HepG2 (cell line): ENCODE data around the gene GRK5. TPM values are rescaled to one million over a fixed set of nuclear protein-coding genes. Genes with fewer than 3 reads are reported as not detected.

Experiments used
- ATAC-seq: fragments of 200-7000 bp; cut with Tn5 transposase; 3 replicates; pipeline ENCODE4 v1.9.1; 2020; ENCODE audit warnings: mild to moderate bottlenecking, moderate library complexity
- BruUV-seq: library from RNA; stranded (reverse); fragments of 400-500 nt; replicated peaks from 2 replicates; lab custom pipeline; 2021; lab: Mats Ljungman, UMichigan
- CTCF ChIA-PET: fragments of 300-600 bp; formaldehyde crosslinking; extraction: SDS; loops from one replicate; lab custom pipeline; 2021; ENCODE audit warnings: low total read pairs, inconsistent platforms, low intra/inter-chr PET ratio; lab: Yijun Ruan, JAX
- POLR2A ChIA-PET: fragments of 350-600 bp; sonication (Branson Sonifier 250); formaldehyde crosslinking; loops from one replicate; lab custom pipeline; 2020; ENCODE audit warnings: antibody characterized with exemption, inconsistent platforms; lab: Yijun Ruan, JAX
- DNase-seq: peaks from one replicate; pipeline ENCODE4 v3.0.0-alpha.2; 2015; ENCODE audit warnings: low spot score
- FAIRE-seq: peaks from 3 replicates; lab custom pipeline; 2011; peaks lifted over from hg19 to GRCh38; lab: Jason Lieb, UNC
- H2AFZ ChIP-seq: one replicate; pipeline ENCODE4 v1.6.1; 2011; ENCODE audit warnings: low read length, inconsistent platforms
- H3K27ac ChIP-seq: fragments of 300-600 bp; 3 replicates; pipeline ENCODE4 v1.8.0; 2011; ENCODE audit warnings: mixed run types, mild to moderate bottlenecking, mixed read lengths, low read length, inconsistent platforms; ENCODE audit not compliant: insufficient read depth; ENCODE audit errors: extremely low read length
- H3K27me3 ChIP-seq, 2 experiments: fragments of 200-600 bp in 1 of 2; 2 replicates in 1 of 2; 3 replicates in 1 of 2; pipeline versions ENCODE4 v1.6.0 to v1.8.0; 2011; ENCODE audit warnings: low read length in 2 of 2, mild to moderate bottlenecking in 2 of 2, moderate library complexity in 2 of 2, inconsistent platforms in 1 of 2; ENCODE audit not compliant: insufficient read depth in 2 of 2, control insufficient read depth in 1 of 2
- H3K36me3 ChIP-seq, 2 experiments: fragments of 200-600 bp in 1 of 2; replicated peaks in 1 of 2; 2 replicates in 1 of 2; 3 replicates in 1 of 2; pipeline versions ENCODE4 v1.5.1 to v1.8.0; 2011; ENCODE audit warnings: low read length in 2 of 2, inconsistent platforms in 1 of 2; ENCODE audit not compliant: insufficient read depth in 2 of 2, control insufficient read depth in 1 of 2
- H3K4me1 ChIP-seq: 2 replicates; pipeline ENCODE4 v1.5.1; 2012; ENCODE audit warnings: low read length, inconsistent platforms; ENCODE audit not compliant: insufficient read depth
- H3K4me2 ChIP-seq: 2 replicates; pipeline ENCODE4 v1.6.0; 2011; ENCODE audit warnings: low read depth, low read length, inconsistent platforms
- H3K4me3 ChIP-seq, 3 experiments: fragments of 200-600 bp in 1 of 3; sonication (generic), shearing (Covaris generic) in 1 of 3; replicated peaks in 1 of 3; 2 replicates each; pipeline ENCODE4 v1.5.1; 2011 to 2016; ENCODE audit warnings: low read length in 3 of 3, inconsistent platforms in 2 of 3, low read depth in 2 of 3, mild to moderate bottlenecking in 2 of 3, control low read depth in 1 of 3, mixed read lengths in 1 of 3; ENCODE audit not compliant: insufficient read depth in 1 of 3
- H3K79me2 ChIP-seq: one replicate; pipeline ENCODE4 v1.6.1; 2011; ENCODE audit warnings: low read length, inconsistent platforms; ENCODE audit not compliant: insufficient read depth
- H3K9ac ChIP-seq: 2 replicates; pipeline ENCODE4 v1.6.0; 2011; ENCODE audit warnings: mild to moderate bottlenecking, low read depth, low read length, inconsistent platforms; ENCODE audit not compliant: insufficient read depth
- H3K9me3 ChIP-seq: 2 replicates; pipeline ENCODE4 v1.5.1; 2012; ENCODE audit warnings: mild to moderate bottlenecking, low read length
- H4K20me1 ChIP-seq: 2 replicates; pipeline ENCODE4 v1.6.0; 2011; ENCODE audit warnings: inconsistent platforms, mild to moderate bottlenecking, low read length, moderate library complexity; ENCODE audit not compliant: insufficient read depth
- AFF4 ChIP-seq: sonication (generic); formaldehyde crosslinking; IDR thresholded peaks from 2 replicates; pipeline ENCODE4 v1.4.0; 2020; ENCODE audit warnings: missing genetic modification reagents
- CEBPB ChIP-seq: IDR thresholded peaks from 2 replicates; pipeline ENCODE4 v1.6.1; 2011; ENCODE audit warnings: low read depth, low read length, improper control_type of control experiment, borderline replicate concordance
- HNRNPK ChIP-seq: fragments of 200-400 bp; formaldehyde crosslinking; IDR thresholded peaks from 2 replicates; pipeline ENCODE4 v1.6.1; 2018; ENCODE audit warnings: low read length, low read depth, moderate library complexity, mild to moderate bottlenecking; ENCODE audit not compliant: poor library complexity, severe bottlenecking
- PHF20 ChIP-seq: sonication (generic); formaldehyde crosslinking; IDR thresholded peaks from 2 replicates; pipeline ENCODE4 v1.5.0; 2020; ENCODE audit warnings: mild to moderate bottlenecking, missing genetic modification reagents
- ZNF136 ChIP-seq: sonication (generic); formaldehyde crosslinking; IDR thresholded peaks from 2 replicates; pipeline ENCODE4 v1.8.1; 2022; ENCODE audit warnings: low read depth, mild to moderate bottlenecking, moderate library complexity, missing genetic modification reagents
- ZNF33A ChIP-seq: sonication (generic); formaldehyde crosslinking; IDR thresholded peaks from 2 replicates; pipeline ENCODE4 v1.5.1; 2020; ENCODE audit warnings: missing genetic modification reagents, mild to moderate bottlenecking, moderate library complexity, borderline replicate concordance
- WGBS: methylation state at CpG from one replicate; pipeline ENCODE4 v1.1.6; 2017; ENCODE audit warnings: low lambda C conversion rate; 5-methylcytosine and 5-hydroxymethylcytosine counted together
- in situ Hi-C: cut with HindIII; loops from 2 replicates; pipeline ENCODE4 v1.10.0; 2017; ENCODE audit warnings: low pct_unique_long_range_greater_than_20kb; ENCODE audit not compliant: extremely low pct_ligation_motif_present
- intact Hi-C: fragments of 100-400 bp; cut with micrococcal nuclease; formaldehyde crosslinking; loops from one replicate; pipeline ENCODE4 v1.10.0; 2022; ENCODE audit not compliant: unreplicated experiment
- polyA plus RNA-seq, 8 experiments: library from polyadenylated mRNA; depleted of rRNA in 3 of 8; stranded (reverse) in 7 of 8; unstranded in 1 of 8; fragments of >200 nt; fragmentation: Illumina TruSeq in 4 of 8; extraction: Trizol in 4 of 8; gene quantifications; 2 replicates each; pipeline versions ENCODE4 v1.2.1 to v1.2.3, GENCODE V29; 2011 to 2016; ENCODE audit warnings: low read depth in 4 of 8, missing spikeins in 1 of 8, mixed read lengths in 1 of 8; ENCODE audit not compliant: insufficient read depth in 1 of 8
- total RNA-seq, 5 experiments: library from RNA; depleted of rRNA; stranded (reverse); fragments of >200 nt; fragmentation: Illumina TruSeq; extraction: Trizol; gene quantifications; 2 replicates each; pipeline ENCODE4 v1.2.3, GENCODE V29; 2016; ENCODE audit warnings: low read depth in 1 of 5

The GRK5 gene
- total and polyA plus RNA-seq, 2 of the 13 experiments (the other 11 are each of a cell fraction or from before 2014, with no cell fraction given): 10.4 to 12.6 TPM

DNA sequence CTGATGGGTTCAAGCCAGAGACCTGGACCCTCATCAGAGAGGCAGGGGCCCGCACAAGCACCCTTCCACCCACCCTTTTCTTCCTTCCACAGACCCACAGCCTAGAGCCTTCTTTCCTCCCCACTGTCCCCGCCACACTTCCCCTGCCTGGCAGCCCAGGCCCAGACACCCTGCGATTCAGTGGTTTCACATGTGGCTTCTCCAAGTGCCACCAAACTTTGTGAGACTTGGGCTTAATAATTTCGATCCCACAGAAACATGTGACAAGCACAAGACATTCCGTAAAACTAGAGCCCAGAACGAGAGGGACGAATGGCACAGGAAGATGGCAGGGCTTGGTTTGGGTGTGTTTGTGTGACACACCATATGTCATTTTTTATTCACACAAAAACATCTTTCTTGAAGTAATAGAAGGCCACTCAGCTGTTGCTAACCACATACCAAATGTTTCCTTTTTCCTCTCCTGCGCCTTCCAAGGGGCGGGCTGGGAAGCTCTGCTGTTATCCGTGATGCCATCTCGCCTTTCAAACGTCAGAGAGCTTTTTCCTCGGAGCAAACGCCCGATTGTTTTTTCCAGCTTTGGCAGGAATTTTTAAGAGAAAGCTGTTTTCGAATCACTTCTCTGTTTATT lies 162.9 kb downstream of the GRK5 start:
- no peak overlapping the region for H3K4me3 ChIP-seq
- H4K20me1 ChIP-seq: no peaks in the 10 kb centered on the region
- H3K9ac ChIP-seq: no peak overlapping the region
- intact Hi-C loops: no loop called here
- peaks cover 10% of the 10 kb centered on the region for H3K4me1 ChIP-seq
- H2AFZ ChIP-seq: no peak overlapping the region
- FAIRE-seq (no peak), ATAC-seq (no peak; the same call in 2 of the 3 replicates), DNase-seq (no peak)
- no peak overlapping the region for H3K4me2 ChIP-seq
- POLR2A ChIA-PET: no interaction called here
- no peaks in the 10 kb centered on the region for H3K27me3 ChIP-seq
- in situ Hi-C loops: no loop called here
- no peaks in the 10 kb centered on the region for H3K9me3 ChIP-seq
- no TSS peak for BruUV-seq
- H3K79me2 ChIP-seq: no peaks in the 10 kb centered on the region
- H3K36me3 ChIP-seq: peaks cover 0 to 6% of the 10 kb centered on the region in 2 experiments; a peak in 1 of 5 replicates
- CTCF ChIA-PET: no interaction called here
- WGBS: 93% methylated on average over 16 of the region's 16 CpGs
- TF ChIP-seq AFF4: no peak
- no peak for TF ChIP-seq ZNF33A (CRISPR knock-in tag)
- no peak for TF ChIP-seq PHF20 (CRISPR knock-in tag)
- TF ChIP-seq ZNF136 (CRISPR knock-in tag): no peak
- TF ChIP-seq HNRNPK: no peak
- no peak for TF ChIP-seq CEBPB
- no peak overlapping the region for H3K27ac ChIP-seq
